ENCODE results near the gene ETAA1. TPM values are rescaled to one million over a fixed set of nuclear protein-coding genes. Genes with fewer than 3 reads are reported as not detected.

The ETAA1 gene
- total RNA-seq: 10 to 100 TPM; 10.4 to 11.3 (median 10.7) TPM

GRCh38 chr2:67397143-67397986, at the start of gene ETAA1:
Gene ETAA1, plus strand, starts transcription at chr2:67397333. Its CDS starts 116 bp downstream, at chr2:67397449.
- ATAC-seq: peak; percentile 99
- H3K4me3 Mint-ChIP-seq: peak within 1 kb of the TSS; percentile 94

GRCh38 chr2:67366832-67367412, 30.2 kb upstream of the ETAA1 start:
- no peak for ATAC-seq
- H3K4me3 Mint-ChIP-seq: no peak overlapping the region
- H3K27me3 Mint-ChIP-seq (ENCODE audit: low read depth): peaks cover 12% of the 10 kb centered on the region
- H3K9me3 Mint-ChIP-seq: no peaks in the 10 kb centered on the region
- no peaks in the 10 kb centered on the region for H3K36me3 Mint-ChIP-seq (ENCODE audit: insufficient read depth)
- no peaks in the 10 kb centered on the region for H3K4me1 Mint-ChIP-seq (ENCODE audit: low read depth)
- DNase-seq: no peak

More at GRCh38 chr2:67397143-67397986, at the start of gene ETAA1:
- H3K4me1 Mint-ChIP-seq (ENCODE audit: low read depth): peaks cover 15% of the 10 kb centered on the region
- DNase-seq: peak; percentile 92
- no peaks in the 10 kb centered on the region for H3K27me3 Mint-ChIP-seq (ENCODE audit: low read depth)
- H3K9me3 Mint-ChIP-seq: no peaks in the 10 kb centered on the region
- H3K36me3 Mint-ChIP-seq (ENCODE audit: insufficient read depth): peaks cover 3% of the 10 kb centered on the region

- no peak for DNase-seq
- Mint-ChIP-seq H3K36me3 (ENCODE audit: insufficient read depth) (no peaks in the 10 kb centered on the region), H3K9me3 (peaks cover 11% of the 10 kb centered on the region), H3K4me3 (no peak overlapping the region), H3K4me1 (ENCODE audit: low read depth) (no peaks in the 10 kb centered on the region), H3K27me3 (ENCODE audit: low read depth) (peaks cover 5% of the 10 kb centered on the region)
- no peak for ATAC-seq
Observed at GRCh38 chr2:67374481-67374880, 22.7 kb upstream of the ETAA1 start.

- Mint-ChIP-seq H3K27me3 (ENCODE audit: low read depth) (peaks cover 4% of the 10 kb centered on the region), H3K4me3 (no peak overlapping the region), H3K9me3 (peaks cover 11% of the 10 kb centered on the region), H3K4me1 (ENCODE audit: low read depth) (no peaks in the 10 kb centered on the region), H3K36me3 (ENCODE audit: insufficient read depth) (no peaks in the 10 kb centered on the region)
- no peak for ATAC-seq
- no peak for DNase-seq
Observed at GRCh38 chr2:67374949-67375348, 22.2 kb upstream of the ETAA1 start.

- no peak overlapping the region for H3K4me3 Mint-ChIP-seq
- DNase-seq (no peak), ATAC-seq (no peak)
- H3K9me3 Mint-ChIP-seq: peaks cover 9% of the 10 kb centered on the region
- H3K27me3 Mint-ChIP-seq (ENCODE audit: low read depth): peaks cover 4% of the 10 kb centered on the region
- H3K36me3 Mint-ChIP-seq (ENCODE audit: insufficient read depth): no peaks in the 10 kb centered on the region
- H3K4me1 Mint-ChIP-seq (ENCODE audit: low read depth): no peaks in the 10 kb centered on the region
Observed at GRCh38 chr2:67378555-67378954, 18.6 kb upstream of the ETAA1 start.

- H3K4me3 Mint-ChIP-seq: no peak overlapping the region
- peaks cover 6% of the 10 kb centered on the region for H3K9me3 Mint-ChIP-seq
- no peak for ATAC-seq
- peaks cover 3% of the 10 kb centered on the region for H3K27me3 Mint-ChIP-seq (ENCODE audit: low read depth)
- H3K36me3 Mint-ChIP-seq (ENCODE audit: insufficient read depth): no peaks in the 10 kb centered on the region
- DNase-seq: no peak
- no peaks in the 10 kb centered on the region for H3K4me1 Mint-ChIP-seq (ENCODE audit: low read depth)
Observed at GRCh38 chr2:67379048-67379447, 18.1 kb upstream of the ETAA1 start.

GRCh38 chr2:67384123-67384822, 12.9 kb upstream of the ETAA1 start:
- no peak for DNase-seq
- Mint-ChIP-seq H3K36me3 (ENCODE audit: insufficient read depth) (no peaks in the 10 kb centered on the region), H3K9me3 (peaks cover 3% of the 10 kb centered on the region), H3K27me3 (ENCODE audit: low read depth) (no peaks in the 10 kb centered on the region), H3K4me1 (ENCODE audit: low read depth) (no peaks in the 10 kb centered on the region), H3K4me3 (no peak overlapping the region)
- no peak for ATAC-seq

- Mint-ChIP-seq H3K4me3 (no peak overlapping the region), H3K27me3 (ENCODE audit: low read depth) (no peaks in the 10 kb centered on the region), H3K4me1 (ENCODE audit: low read depth) (no peaks in the 10 kb centered on the region), H3K36me3 (ENCODE audit: insufficient read depth) (no peaks in the 10 kb centered on the region), H3K9me3 (no peaks in the 10 kb centered on the region)
- ATAC-seq: no peak
- no peak for DNase-seq
Observed at GRCh38 chr2:67388680-67389079, 8.5 kb upstream of the ETAA1 start.

- Mint-ChIP-seq H3K4me1 (ENCODE audit: low read depth) (no peaks in the 10 kb centered on the region), H3K4me3 (no peak overlapping the region), H3K36me3 (ENCODE audit: insufficient read depth) (no peaks in the 10 kb centered on the region), H3K27me3 (ENCODE audit: low read depth) (no peaks in the 10 kb centered on the region), H3K9me3 (no peaks in the 10 kb centered on the region)
- DNase-seq: no peak
- ATAC-seq: no peak
Observed at GRCh38 chr2:67389286-67389685, 7.8 kb upstream of the ETAA1 start.

GRCh38 chr2:67389788-67390187, 7.3 kb upstream of the ETAA1 start:
- Mint-ChIP-seq H3K4me3 (no peak overlapping the region), H3K36me3 (ENCODE audit: insufficient read depth) (no peaks in the 10 kb centered on the region)

GRCh38 chr2:67393237-67393636, 3.9 kb upstream of the ETAA1 start:
- ATAC-seq (no peak), DNase-seq (no peak)
- no peaks in the 10 kb centered on the region for H3K9me3 Mint-ChIP-seq
- no peak overlapping the region for H3K4me3 Mint-ChIP-seq
- H3K36me3 Mint-ChIP-seq (ENCODE audit: insufficient read depth): no peaks in the 10 kb centered on the region
- no peaks in the 10 kb centered on the region for H3K27me3 Mint-ChIP-seq (ENCODE audit: low read depth)
- peaks cover 9% of the 10 kb centered on the region for H3K4me1 Mint-ChIP-seq (ENCODE audit: low read depth)

More at GRCh38 chr2:67389788-67390187, 7.3 kb upstream of the ETAA1 start:
- no peaks in the 10 kb centered on the region for H3K27me3 Mint-ChIP-seq (ENCODE audit: low read depth)
- no peaks in the 10 kb centered on the region for H3K9me3 Mint-ChIP-seq
- no peak for DNase-seq
- no peaks in the 10 kb centered on the region for H3K4me1 Mint-ChIP-seq (ENCODE audit: low read depth)
- no peak for ATAC-seq

GRCh38 chr2:67394734-67395133, 2.4 kb upstream of the ETAA1 start:
- ATAC-seq: no peak
- peaks cover 9% of the 10 kb centered on the region for H3K4me1 Mint-ChIP-seq (ENCODE audit: low read depth)
- no peaks in the 10 kb centered on the region for H3K9me3 Mint-ChIP-seq
- H3K4me3 Mint-ChIP-seq: no peak overlapping the region
- no peak for DNase-seq
- no peaks in the 10 kb centered on the region for H3K27me3 Mint-ChIP-seq (ENCODE audit: low read depth)
- H3K36me3 Mint-ChIP-seq (ENCODE audit: insufficient read depth): no peaks in the 10 kb centered on the region

- Mint-ChIP-seq H3K27me3 (ENCODE audit: low read depth) (no peaks in the 10 kb centered on the region), H3K4me1 (ENCODE audit: low read depth) (peaks cover 15% of the 10 kb centered on the region), H3K36me3 (ENCODE audit: insufficient read depth) (peaks cover 13% of the 10 kb centered on the region), H3K4me3 (peak overlapping the region; percentile 94), H3K9me3 (no peaks in the 10 kb centered on the region)
- ATAC-seq: no peak
- DNase-seq: no peak
Observed at GRCh38 chr2:67399144-67399543, 2.0 kb downstream of the ETAA1 start.

- ATAC-seq: no peak
- peaks cover 20% of the 10 kb centered on the region for H3K4me1 Mint-ChIP-seq (ENCODE audit: low read depth)
- H3K4me3 Mint-ChIP-seq: no peak overlapping the region
- H3K36me3 Mint-ChIP-seq (ENCODE audit: insufficient read depth): peaks cover 18% of the 10 kb centered on the region
- H3K9me3 Mint-ChIP-seq: no peaks in the 10 kb centered on the region
- no peak for DNase-seq
- H3K27me3 Mint-ChIP-seq (ENCODE audit: low read depth): no peaks in the 10 kb centered on the region
Observed at GRCh38 chr2:67399831-67400489, 2.8 kb downstream of the ETAA1 start.

Data from activated T-cell treated with anti-CD3 and anti-CD28 coated beads, Interleukin-2, amount 50 U/mL, for 4 hours (primary cell).